Adrenal gland (tissue), 5 donors: ENCODE measurements around the gene GPHN.

Experiments used
- POLR2A ChIP-seq, 2 donors: fragments of 450-650 bp; IDR thresholded peaks; one replicate each; pipeline ENCODE4 v1.6.1; 2017; ENCODE audit warnings: antibody characterized with exemption in 2 of 2, mild to moderate bottlenecking in 2 of 2, moderate library complexity in 1 of 2
- TF ChIP-seq, protein P1 (sequence below), 6 experiments: fragments of 450-650 bp in 4 of 6; fragments of 200-600 bp in 2 of 6; sonication (generic) in 1 of 6; IDR thresholded peaks; 1 replicate in 5 of 6; 2 replicates in 1 of 6; pipeline versions ENCODE4 v1.5.1 to v1.8.0; 2016 to 2021; ENCODE audit warnings: antibody characterized with exemption in 6 of 6, mild to moderate bottlenecking in 2 of 6, moderate library complexity in 1 of 6
- donor health status: DM: no; HTN: no; CAD: no.

- TF ChIP-seq, protein P1, sequence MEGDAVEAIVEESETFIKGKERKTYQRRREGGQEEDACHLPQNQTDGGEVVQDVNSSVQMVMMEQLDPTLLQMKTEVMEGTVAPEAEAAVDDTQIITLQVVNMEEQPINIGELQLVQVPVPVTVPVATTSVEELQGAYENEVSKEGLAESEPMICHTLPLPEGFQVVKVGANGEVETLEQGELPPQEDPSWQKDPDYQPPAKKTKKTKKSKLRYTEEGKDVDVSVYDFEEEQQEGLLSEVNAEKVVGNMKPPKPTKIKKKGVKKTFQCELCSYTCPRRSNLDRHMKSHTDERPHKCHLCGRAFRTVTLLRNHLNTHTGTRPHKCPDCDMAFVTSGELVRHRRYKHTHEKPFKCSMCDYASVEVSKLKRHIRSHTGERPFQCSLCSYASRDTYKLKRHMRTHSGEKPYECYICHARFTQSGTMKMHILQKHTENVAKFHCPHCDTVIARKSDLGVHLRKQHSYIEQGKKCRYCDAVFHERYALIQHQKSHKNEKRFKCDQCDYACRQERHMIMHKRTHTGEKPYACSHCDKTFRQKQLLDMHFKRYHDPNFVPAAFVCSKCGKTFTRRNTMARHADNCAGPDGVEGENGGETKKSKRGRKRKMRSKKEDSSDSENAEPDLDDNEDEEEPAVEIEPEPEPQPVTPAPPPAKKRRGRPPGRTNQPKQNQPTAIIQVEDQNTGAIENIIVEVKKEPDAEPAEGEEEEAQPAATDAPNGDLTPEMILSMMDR (IDR thresholded peaks at IDR 0.05): no peak
- no peak for TF ChIP-seq POLR2A (IDR thresholded peaks at IDR 0.05)
Observed at GRCh38 chr14:66563731-66564130, 55.8 kb downstream of the GPHN start.
